HCT116 (cell line): Measurements from ENCODE around the gene RGMB. TPM values are rescaled to one million over a fixed set of nuclear protein-coding genes. Genes with fewer than 3 reads are reported as not detected.

Source experiments
- ATAC-seq: fragments of 200-7000 bp; cut with Tn5 transposase; 2 replicates; pipeline ENCODE4 v1.9.1; 2020; ENCODE audit warnings: mild to moderate bottlenecking, moderate library complexity
- BruUV-seq: library from RNA; stranded (reverse); fragments of 400-500 nt; replicated peaks from 2 replicates; lab custom pipeline; 2021; lab: Mats Ljungman, UMichigan
- CTCF ChIA-PET: fragments of 300-600 bp; sonication (Branson Sonifier 250); formaldehyde crosslinking; loops from one replicate; lab custom pipeline; 2021; ENCODE audit warnings: antibody characterized with exemption; lab: Charles Lee
- POLR2A ChIA-PET: fragments of 300-600, 350-600 bp; sonication (Branson Sonifier 250); formaldehyde crosslinking; loops from one replicate; lab custom pipeline; 2021; ENCODE audit warnings: antibody characterized with exemption; lab: Charles Lee
- RAD21 ChIA-PET, 2 experiments: fragments of 300-600 bp; sonication (Branson Sonifier 250); formaldehyde crosslinking; loops; one replicate each; lab custom pipeline; 2023; ENCODE audit warnings: low total read pairs in 2 of 2; ENCODE audit not compliant: uncharacterized antibody in 2 of 2, unreplicated experiment in 2 of 2, low non-redundant PET in 1 of 2; lab: Charles Lee
- DNase-seq: peaks from one replicate; pipeline ENCODE4 v3.0.0-alpha.2; 2010; ENCODE audit warnings: low read depth, low spot score
- H2AFZ ChIP-seq: fragments of 200-600 bp; shearing (Covaris generic), sonication (generic); 2 replicates; pipeline ENCODE4 v1.6.1; 2017; ENCODE audit warnings: low read depth, mixed run types, mixed read lengths, antibody characterized with exemption, low read length; ENCODE audit not compliant: poor library complexity, severe bottlenecking
- H3K27ac ChIP-seq: 2 replicates; pipeline ENCODE4 v1.5.1; 2012; ENCODE audit warnings: low read depth, low read length
- H3K27me3 ChIP-seq: fragments of 200-600 bp; sonication (generic); 2 replicates; pipeline ENCODE4 v1.6.1; 2016; ENCODE audit warnings: mixed run types, low read length, mixed read lengths; ENCODE audit not compliant: insufficient read depth
- H3K36me3 ChIP-seq, 2 experiments: fragments of 200-500 bp in 1 of 2; fragments of 200-600 bp in 1 of 2; sonication (Bioruptor generic) in 1 of 2; sonication (generic) in 1 of 2; 2 replicates each; pipeline versions ENCODE4 v1.5.1 to v1.6.1; 2014 to 2016; ENCODE audit warnings: low read length in 2 of 2, inconsistent platforms in 1 of 2, mixed read lengths in 1 of 2, mixed run types in 1 of 2; ENCODE audit not compliant: insufficient read depth in 2 of 2, control insufficient read depth in 1 of 2
- H3K4me1 ChIP-seq, 2 experiments: fragments of 200-600 bp in 1 of 2; sonication (generic) in 1 of 2; 2 replicates each; pipeline versions ENCODE4 v1.5.1 to v1.6.1; 2012 to 2017; ENCODE audit warnings: low read length in 2 of 2, inconsistent platforms in 1 of 2, mild to moderate bottlenecking in 1 of 2, mixed read lengths in 1 of 2, mixed run types in 1 of 2, moderate library complexity in 1 of 2; ENCODE audit not compliant: insufficient read depth in 2 of 2, control insufficient read depth in 1 of 2
- H3K4me2 ChIP-seq: fragments of 200-600 bp; sonication (generic); 2 replicates; pipeline ENCODE4 v1.6.1; 2017; ENCODE audit warnings: mixed run types, low read length, mixed read lengths
- H3K4me3 ChIP-seq, 2 experiments: fragments of 200-600 bp in 1 of 2; sonication (generic) in 1 of 2; replicated peaks in 1 of 2; 2 replicates each; pipeline ENCODE4 v1.5.1; 2011 to 2016; ENCODE audit warnings: low read length in 2 of 2, control low read depth in 1 of 2, low read depth in 1 of 2, mild to moderate bottlenecking in 1 of 2, mixed read lengths in 1 of 2, mixed run types in 1 of 2
- H3K79me2 ChIP-seq: fragments of 200-600 bp; sonication (generic); 2 replicates; pipeline ENCODE4 v1.6.1; 2017; ENCODE audit warnings: mild to moderate bottlenecking, mixed run types, low read length, moderate library complexity, mixed read lengths; ENCODE audit not compliant: insufficient read depth
- H3K9ac ChIP-seq: fragments of 200-600 bp; sonication (generic); 2 replicates; pipeline ENCODE4 v1.6.1; 2016; ENCODE audit warnings: low read length, mixed read lengths
- H3K9me2 ChIP-seq: fragments of 200-600 bp; sonication (generic), shearing (Covaris generic); 2 replicates; pipeline ENCODE4 v1.6.1; 2017; ENCODE audit warnings: mixed run types, mild to moderate bottlenecking, moderate library complexity; ENCODE audit not compliant: insufficient read depth
- H3K9me3 ChIP-seq, 2 experiments: fragments of 200-500 bp in 1 of 2; fragments of 200-600 bp in 1 of 2; sonication (Bioruptor generic) in 1 of 2; sonication (generic) in 1 of 2; 2 replicates each; pipeline ENCODE4 v1.6.1; 2014 to 2017; ENCODE audit warnings: low read length in 2 of 2, mixed read lengths in 2 of 2, inconsistent platforms in 1 of 2, low read depth in 1 of 2, mild to moderate bottlenecking in 1 of 2, mixed run types in 1 of 2, moderate library complexity in 1 of 2; ENCODE audit not compliant: control insufficient read depth in 1 of 2, insufficient read depth in 1 of 2
- H4K20me1 ChIP-seq: fragments of 200-600 bp; sonication (generic), shearing (Covaris generic); 2 replicates; pipeline ENCODE4 v1.6.1; 2017; ENCODE audit warnings: mixed run types, mild to moderate bottlenecking, moderate library complexity; ENCODE audit not compliant: insufficient read depth
- ELF1 ChIP-seq: IDR thresholded peaks from 2 replicates; pipeline ENCODE4 v1.6.1; 2012; ENCODE audit warnings: low read depth, borderline replicate concordance
- EZH2phosphoT487 ChIP-seq: fragments of 200-600 bp; IDR thresholded peaks from 2 replicates; pipeline ENCODE4 v1.6.1; 2018; ENCODE audit warnings: antibody characterized with exemption, borderline replicate concordance
- FOSL1 ChIP-seq: IDR thresholded peaks from 2 replicates; pipeline ENCODE4 v1.6.1; 2012; ENCODE audit warnings: low read depth
- JUND ChIP-seq: IDR thresholded peaks from 2 replicates; pipeline ENCODE4 v1.6.1; 2012
- POLR2AphosphoS5 ChIP-seq: IDR thresholded peaks from 2 replicates; pipeline ENCODE4 v1.6.1; 2011; ENCODE audit warnings: mild to moderate bottlenecking, low read depth, low read length, moderate library complexity
- SRF ChIP-seq: IDR thresholded peaks from 2 replicates; pipeline ENCODE4 v1.6.1; 2012; ENCODE audit warnings: low read depth
- intact Hi-C: fragments of 100-400 bp; cut with micrococcal nuclease; formaldehyde crosslinking; loops from 2 replicates; pipeline ENCODE4 v1.10.0; 2022
- total RNA-seq: library from RNA; stranded (reverse); gene quantifications from one replicate; pipeline ENCODE4 v1.2.1, GENCODE V29; 2021; ENCODE audit not compliant: unreplicated experiment
- TF ChIP-seq, protein P1 (sequence below): IDR thresholded peaks from 2 replicates; pipeline ENCODE4 v1.6.1; 2011; ENCODE audit warnings: mild to moderate bottlenecking, low read length, moderate library complexity; ENCODE audit not compliant: insufficient replicate concordance; ENCODE audit errors: extremely low read depth
- TF ChIP-seq, protein P2 (sequence below), 3 experiments: fragments of 200-600 bp in 1 of 3; sonication (generic) in 1 of 3; IDR thresholded peaks in 2 of 3; conservative IDR thresholded peaks in 1 of 3; 2 replicates each; pipeline ENCODE4 v1.5.1; 2012 to 2017; ENCODE audit warnings: low read depth in 2 of 3, low read length in 2 of 3, antibody characterized with exemption in 1 of 3, borderline replicate concordance in 1 of 3, control low read depth in 1 of 3, mild to moderate bottlenecking in 1 of 3, mixed read lengths in 1 of 3, mixed run types in 1 of 3, moderate library complexity in 1 of 3; ENCODE audit not compliant: insufficient read depth in 1 of 3
- TF ChIP-seq, protein P3 (sequence below): IDR thresholded peaks from 2 replicates; pipeline ENCODE4 v1.6.1; 2012

Gene RGMB
- total RNA-seq, 1 experiment from 2014 or later = 18.3 TPM

DNA sequence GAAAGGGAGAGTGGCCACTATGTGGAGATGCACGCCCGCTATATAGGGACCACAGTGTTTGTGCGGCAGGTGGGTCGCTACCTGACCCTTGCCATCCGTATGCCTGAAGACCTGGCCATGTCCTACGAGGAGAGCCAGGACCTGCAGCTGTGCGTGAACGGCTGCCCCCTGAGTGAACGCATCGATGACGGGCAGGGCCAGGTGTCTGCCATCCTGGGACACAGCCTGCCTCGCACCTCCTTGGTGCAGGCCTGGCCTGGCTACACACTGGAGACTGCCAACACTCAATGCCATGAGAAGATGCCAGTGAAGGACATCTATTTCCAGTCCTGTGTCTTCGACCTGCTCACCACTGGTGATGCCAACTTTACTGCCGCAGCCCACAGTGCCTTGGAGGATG, 19.8 kb downstream of the RGMB start:
- no peak for ATAC-seq
- no peak for DNase-seq
- RAD21 ChIA-PET = no interaction called here

More for the DNA sequence above, 19.8 kb downstream of the RGMB start:
- TF ChIP-seq, protein P1, sequence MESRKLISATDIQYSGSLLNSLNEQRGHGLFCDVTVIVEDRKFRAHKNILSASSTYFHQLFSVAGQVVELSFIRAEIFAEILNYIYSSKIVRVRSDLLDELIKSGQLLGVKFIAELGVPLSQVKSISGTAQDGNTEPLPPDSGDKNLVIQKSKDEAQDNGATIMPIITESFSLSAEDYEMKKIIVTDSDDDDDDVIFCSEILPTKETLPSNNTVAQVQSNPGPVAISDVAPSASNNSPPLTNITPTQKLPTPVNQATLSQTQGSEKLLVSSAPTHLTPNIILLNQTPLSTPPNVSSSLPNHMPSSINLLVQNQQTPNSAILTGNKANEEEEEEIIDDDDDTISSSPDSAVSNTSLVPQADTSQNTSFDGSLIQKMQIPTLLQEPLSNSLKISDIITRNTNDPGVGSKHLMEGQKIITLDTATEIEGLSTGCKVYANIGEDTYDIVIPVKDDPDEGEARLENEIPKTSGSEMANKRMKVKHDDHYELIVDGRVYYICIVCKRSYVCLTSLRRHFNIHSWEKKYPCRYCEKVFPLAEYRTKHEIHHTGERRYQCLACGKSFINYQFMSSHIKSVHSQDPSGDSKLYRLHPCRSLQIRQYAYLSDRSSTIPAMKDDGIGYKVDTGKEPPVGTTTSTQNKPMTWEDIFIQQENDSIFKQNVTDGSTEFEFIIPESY = no peak
- TF ChIP-seq FOSL1 (no peak), POLR2AphosphoS5 (no peak), EZH2phosphoT487 (no peak), JUND (no peak), ELF1 (no peak), SRF (no peak)
- TF ChIP-seq, protein P2, sequence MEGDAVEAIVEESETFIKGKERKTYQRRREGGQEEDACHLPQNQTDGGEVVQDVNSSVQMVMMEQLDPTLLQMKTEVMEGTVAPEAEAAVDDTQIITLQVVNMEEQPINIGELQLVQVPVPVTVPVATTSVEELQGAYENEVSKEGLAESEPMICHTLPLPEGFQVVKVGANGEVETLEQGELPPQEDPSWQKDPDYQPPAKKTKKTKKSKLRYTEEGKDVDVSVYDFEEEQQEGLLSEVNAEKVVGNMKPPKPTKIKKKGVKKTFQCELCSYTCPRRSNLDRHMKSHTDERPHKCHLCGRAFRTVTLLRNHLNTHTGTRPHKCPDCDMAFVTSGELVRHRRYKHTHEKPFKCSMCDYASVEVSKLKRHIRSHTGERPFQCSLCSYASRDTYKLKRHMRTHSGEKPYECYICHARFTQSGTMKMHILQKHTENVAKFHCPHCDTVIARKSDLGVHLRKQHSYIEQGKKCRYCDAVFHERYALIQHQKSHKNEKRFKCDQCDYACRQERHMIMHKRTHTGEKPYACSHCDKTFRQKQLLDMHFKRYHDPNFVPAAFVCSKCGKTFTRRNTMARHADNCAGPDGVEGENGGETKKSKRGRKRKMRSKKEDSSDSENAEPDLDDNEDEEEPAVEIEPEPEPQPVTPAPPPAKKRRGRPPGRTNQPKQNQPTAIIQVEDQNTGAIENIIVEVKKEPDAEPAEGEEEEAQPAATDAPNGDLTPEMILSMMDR (IDR thresholded peaks at IDR 0.05 in 2 of 3, conservative IDR thresholded peaks at IDR 0.05 in 1 of 3; ENCODE audit: borderline replicate concordance in 1 of 3, insufficient read depth in 1 of 3, low read depth in 2 of 3, low read length in 2 of 3) = no peak
- TF ChIP-seq, protein P3, sequence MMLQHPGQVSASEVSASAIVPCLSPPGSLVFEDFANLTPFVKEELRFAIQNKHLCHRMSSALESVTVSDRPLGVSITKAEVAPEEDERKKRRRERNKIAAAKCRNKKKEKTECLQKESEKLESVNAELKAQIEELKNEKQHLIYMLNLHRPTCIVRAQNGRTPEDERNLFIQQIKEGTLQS = no peak
- Histone ChIP-seq H3K27ac (no peak overlapping the region), H3K9me2 (no peaks in the 10 kb centered on the region), H3K27me3 (no peaks in the 10 kb centered on the region), H3K4me3 (no peak overlapping the region), H3K9ac (no peak overlapping the region), H4K20me1 (no peaks in the 10 kb centered on the region), H2AFZ (no peak overlapping the region), H3K9me3 (no peaks in the 10 kb centered on the region), H3K4me1 (no peaks in the 10 kb centered on the region), H3K79me2 (peaks cover 45% of the 10 kb centered on the region), H3K36me3 (no peaks in the 10 kb centered on the region), H3K4me2 (no peak overlapping the region)
- no TSS peak for BruUV-seq
- CTCF ChIA-PET = no interaction called here
- POLR2A ChIA-PET = no interaction called here
- intact Hi-C loops = loop anchor here (10.0 kb wide), 1 partner anchor 1498 kb away; no protein-coding TSS in a partner anchor
